Cardiac septum (tissue), 1 donor: ENCODE measurements around the gene PLEKHM2. TPM values are rescaled to one million over a fixed set of nuclear protein-coding genes. Genes with fewer than 3 reads are reported as not detected.

Source experiments
- DNase-seq: peaks from one replicate; pipeline ENCODE4 v3.0.0-alpha.2; 2020; ENCODE audit warnings: low spot score
- intact Hi-C: fragments of 100-400 bp; cut with DNase I; formaldehyde crosslinking; loops from one replicate; pipeline ENCODE4 v1.14.0; 2022
- total RNA-seq: library from RNA; stranded (reverse); fragmentation: NEBNext Ultra II Directional; extraction: Animal tissue kit (Norgen Biotek cat#: 25700); gene quantifications from one replicate; pipeline ENCODE4 v1.2.1, GENCODE V29; 2021
- donor health status: DM: no; HTN: no; CAD: no.

The PLEKHM2 gene
- total RNA-seq, 1 donor from 2014 or later: 93.1 TPM

- no peak for DNase-seq
- intact Hi-C loops: no loop called here
These were observed 65.5 kb downstream of the PLEKHM2 start for GRCh38 chr1:15749399-15750291.

- intact Hi-C loops: no loop called here
- no peak for DNase-seq
These were observed 66.8 kb downstream of the PLEKHM2 start for GRCh38 chr1:15750924-15751323.

GRCh38 chr1:15751717-15752116, 67.6 kb downstream of the PLEKHM2 start:
- intact Hi-C loops: no loop called here
- DNase-seq: no peak

GRCh38 chr1:15753776-15754175, 69.7 kb downstream of the PLEKHM2 start:
- no peak for DNase-seq
- intact Hi-C loops: no loop called here

DNA sequence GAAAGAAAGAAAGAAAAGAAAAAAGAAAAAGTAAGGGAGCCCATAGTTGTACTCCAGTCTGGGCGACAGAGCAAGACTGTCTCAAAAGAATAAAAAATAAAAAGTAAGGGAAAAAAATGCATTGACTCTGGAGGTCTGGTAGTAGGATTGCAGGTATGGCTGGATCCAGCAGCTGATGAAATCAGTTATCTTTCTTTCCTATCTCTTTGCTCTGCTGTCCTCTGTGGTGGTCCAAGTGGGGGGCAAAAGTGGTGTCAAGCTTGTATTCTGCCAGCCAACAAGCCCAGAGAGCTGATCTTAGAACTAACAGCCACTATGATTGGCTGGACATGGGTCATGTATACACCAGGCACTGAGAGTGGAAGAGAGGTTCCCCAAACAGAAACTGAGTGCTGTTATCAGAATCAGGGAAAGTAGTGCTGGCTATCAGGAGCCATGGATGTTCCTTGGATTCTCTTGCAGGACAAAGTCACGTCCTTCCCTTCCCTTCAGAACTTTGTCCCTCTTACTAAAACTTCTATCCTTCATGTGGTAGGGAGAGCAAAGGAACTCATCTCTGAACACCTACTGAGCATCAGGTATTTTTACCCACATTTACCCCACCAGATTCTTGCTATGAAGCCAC, 71.0 kb downstream of the PLEKHM2 start:
- intact Hi-C loops: no loop called here
- DNase-seq: no peak

DNA sequence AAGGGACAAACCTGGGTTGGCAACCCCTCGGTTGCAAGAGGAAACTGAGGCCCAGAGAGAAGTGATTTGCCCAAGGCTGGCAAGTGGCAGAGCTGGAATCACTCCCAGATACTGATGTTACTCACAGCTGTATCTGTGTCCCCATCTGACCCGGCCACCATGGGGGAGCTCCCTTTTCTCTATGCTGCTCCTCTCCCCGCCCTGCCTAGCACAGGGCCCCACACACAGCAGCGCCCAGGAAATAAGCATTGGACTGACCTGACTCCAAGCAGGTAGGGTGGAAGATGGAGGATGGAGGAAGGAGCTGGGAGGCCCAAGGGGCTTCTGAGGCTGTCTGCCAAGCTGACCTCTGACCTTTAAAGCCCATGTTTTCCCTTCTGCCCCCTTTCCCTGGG, 71.5 kb downstream of the PLEKHM2 start:
- no peak for DNase-seq
- intact Hi-C loops: no loop called here

DNA sequence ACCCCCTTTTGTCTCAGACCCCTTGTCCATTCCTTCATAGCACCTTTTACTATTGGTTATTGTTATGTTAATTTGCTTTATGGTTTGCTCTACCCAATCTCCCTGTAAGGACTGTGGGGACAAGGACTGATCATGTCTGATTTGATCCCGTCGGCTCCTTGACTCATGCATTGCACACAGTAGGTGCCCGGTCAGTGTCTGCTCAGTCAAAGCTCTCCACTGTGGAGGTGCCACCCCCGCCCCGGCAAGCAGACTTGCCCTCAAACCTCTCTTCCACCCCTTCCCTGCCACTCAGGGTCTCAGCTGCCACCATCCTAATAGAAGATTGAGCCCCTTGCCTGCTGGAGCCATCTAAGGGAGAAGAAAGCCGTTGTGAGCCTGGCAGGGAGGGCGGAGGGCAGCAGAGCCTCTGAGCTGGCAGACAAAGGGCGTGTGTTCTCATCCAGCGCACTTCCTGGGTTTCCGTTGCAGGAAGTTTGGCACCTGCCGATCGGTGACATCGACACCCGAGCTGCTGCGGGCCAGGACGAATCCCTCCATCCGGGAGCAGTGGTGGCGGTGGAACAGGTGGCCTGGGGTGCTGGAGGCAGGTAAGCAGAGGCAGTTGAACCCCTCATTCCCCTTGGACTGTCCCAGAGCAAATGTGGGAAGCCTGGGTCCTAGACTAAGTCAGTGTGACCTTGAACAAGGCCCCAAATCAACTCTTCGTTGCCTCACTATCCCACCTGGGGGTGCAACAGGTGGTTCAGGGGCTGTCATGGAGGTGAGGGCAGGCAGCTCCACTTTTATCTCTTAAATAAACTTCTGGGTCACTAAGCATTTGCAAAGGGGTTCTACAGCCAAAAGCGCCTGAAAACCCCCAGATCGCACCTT, 72.3 kb downstream of the PLEKHM2 start:
- intact Hi-C loops: no loop called here
- DNase-seq: no peak

GRCh38 chr1:15757016-15757543, 73.0 kb downstream of the PLEKHM2 start:
- intact Hi-C loops: no loop called here
- DNase-seq: no peak

GRCh38 chr1:15757575-15758342, 73.6 kb downstream of the PLEKHM2 start:
- intact Hi-C loops: no loop called here
- no peak for DNase-seq

DNA sequence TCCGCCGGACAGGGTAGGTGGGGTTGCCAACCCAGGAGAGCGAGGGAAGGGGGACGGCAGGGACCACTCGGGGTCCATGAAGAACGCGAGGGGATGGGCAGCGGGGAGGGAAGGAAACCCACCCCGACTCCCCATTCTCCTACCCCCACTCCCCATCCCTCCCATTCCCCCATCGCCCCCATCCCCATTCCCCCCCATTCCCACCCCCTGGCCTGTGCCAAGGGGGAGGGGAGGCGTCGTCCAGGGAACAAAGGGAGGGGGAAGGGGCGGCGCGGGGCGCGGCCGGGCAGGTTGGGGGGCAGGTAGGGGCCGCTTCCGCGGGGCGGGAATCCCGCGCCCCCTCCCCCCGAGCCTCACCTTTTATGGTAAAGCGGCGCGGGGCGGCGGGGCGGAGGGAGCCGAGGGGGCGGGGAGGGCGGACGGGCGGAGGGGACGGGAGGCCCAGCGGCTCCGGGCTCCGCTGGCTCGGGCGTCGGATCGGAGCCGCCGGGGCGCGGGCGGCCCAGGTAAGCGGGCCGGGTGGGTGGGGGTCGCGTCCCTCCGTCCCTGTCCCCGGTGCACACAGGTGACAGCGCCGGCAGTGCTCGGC, 74.3 kb downstream of the PLEKHM2 start, which contains the start of gene FBLIM1:
Gene FBLIM1, plus strand, starts transcription at position 453 of the 589 bp plus-strand sequence. CDS start 6,189 bp downstream, outside the sequence.
- intact Hi-C loops: no loop called here
- DNase-seq: no peak

GRCh38 chr1:15758953-15759661, 75.0 kb downstream of the PLEKHM2 start:
- intact Hi-C loops: no loop called here

DNA sequence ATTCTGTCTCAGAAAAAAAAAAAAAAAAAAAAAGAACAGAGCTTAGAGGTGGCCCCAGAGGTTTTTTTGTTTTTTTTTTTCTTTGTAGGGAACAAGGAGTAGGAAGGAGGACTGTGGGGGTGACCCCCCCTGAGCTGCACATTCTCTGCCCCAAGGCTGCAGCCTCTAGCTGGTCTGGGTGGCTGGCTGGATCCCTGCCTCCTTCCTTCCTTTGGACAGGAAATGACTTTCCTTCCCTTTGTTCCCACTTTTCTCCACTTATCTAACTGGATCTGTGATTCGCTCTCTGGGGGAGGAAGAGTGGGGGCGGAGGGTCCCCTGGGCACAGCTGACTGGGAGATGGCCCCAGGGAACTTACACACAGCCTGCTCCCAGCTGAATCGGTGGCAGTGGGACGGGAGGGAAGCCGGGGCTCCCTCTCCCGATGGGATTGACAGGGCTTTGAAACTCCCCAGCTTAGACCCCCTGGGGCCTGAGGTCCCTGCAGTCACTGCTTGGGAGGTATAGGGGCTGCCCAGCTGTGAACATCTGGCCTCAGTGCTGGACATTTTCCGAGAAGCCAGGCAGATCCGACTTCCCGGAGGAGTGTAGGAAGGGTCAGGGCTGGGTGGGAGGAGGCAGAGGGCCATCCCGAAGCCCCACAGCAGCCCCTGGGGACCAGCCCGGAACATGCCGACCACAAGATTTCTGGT, 76.5 kb downstream of the PLEKHM2 start:
- intact Hi-C loops: no loop called here
- DNase-seq: no peak

More at GRCh38 chr1:15758953-15759661, 75.0 kb downstream of the PLEKHM2 start:
- no peak for DNase-seq

DNA sequence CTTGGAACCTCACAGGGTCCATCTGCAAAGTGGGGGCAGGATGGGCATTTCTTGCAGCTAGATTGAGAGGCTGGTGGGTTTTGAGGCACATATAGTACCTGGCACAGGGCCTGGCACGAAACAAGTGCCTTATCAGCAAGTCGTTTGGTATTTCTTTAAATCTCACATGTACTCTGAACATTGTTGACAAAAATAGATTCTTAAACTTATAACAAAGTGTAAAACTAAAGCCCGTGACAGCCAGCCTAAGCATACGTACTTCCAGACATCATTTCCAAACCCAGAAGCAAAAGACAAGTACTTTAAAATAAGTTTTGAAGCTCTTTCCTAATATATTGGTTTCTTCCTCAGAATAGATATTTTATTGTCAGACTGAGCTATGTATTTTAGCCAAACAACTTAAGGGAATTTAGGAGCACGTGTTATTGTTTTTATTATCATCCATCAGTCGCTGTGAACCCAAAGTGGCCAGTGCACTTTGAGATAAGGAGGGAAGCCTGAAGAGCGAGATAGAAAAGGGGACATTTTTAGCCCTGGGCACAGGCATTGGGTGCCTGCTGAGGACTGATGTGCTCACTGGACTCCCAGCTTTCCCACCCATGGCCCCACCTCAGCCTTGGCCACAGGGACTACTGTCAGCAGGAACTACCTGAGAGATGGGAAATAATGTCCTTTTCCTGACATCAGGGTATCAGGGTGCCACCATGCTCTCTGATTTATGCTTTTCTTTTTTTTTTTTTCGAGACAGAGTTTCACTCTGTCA, 77.4 kb downstream of the PLEKHM2 start:
- intact Hi-C loops: no loop called here
- no peak for DNase-seq

GRCh38 chr1:15762546-15762945, 78.4 kb downstream of the PLEKHM2 start:
- intact Hi-C loops: no loop called here
- no peak for DNase-seq

GRCh38 chr1:15764269-15764764, 80.2 kb downstream of the PLEKHM2 start:
- DNase-seq: no peak
- intact Hi-C loops: no loop called here

GRCh38 chr1:15764890-15765289, 80.8 kb downstream of the PLEKHM2 start:
- intact Hi-C loops: no loop called here
- DNase-seq: no peak
